Stimulated activated CD8-positive, alpha-beta memory T cell treated with anti-CD3 and anti-CD28 coated beads, Interleukin-15, amount 100 ng/mL, for 1 hour (primary cell): ENCODE measurements around the gene CHCHD3.

Source experiments
- DNase-seq: peaks from one replicate; pipeline ENCODE4 v3.0.0-alpha.2; 2020; ENCODE audit warnings: low read depth

Gene CHCHD3

DNA sequence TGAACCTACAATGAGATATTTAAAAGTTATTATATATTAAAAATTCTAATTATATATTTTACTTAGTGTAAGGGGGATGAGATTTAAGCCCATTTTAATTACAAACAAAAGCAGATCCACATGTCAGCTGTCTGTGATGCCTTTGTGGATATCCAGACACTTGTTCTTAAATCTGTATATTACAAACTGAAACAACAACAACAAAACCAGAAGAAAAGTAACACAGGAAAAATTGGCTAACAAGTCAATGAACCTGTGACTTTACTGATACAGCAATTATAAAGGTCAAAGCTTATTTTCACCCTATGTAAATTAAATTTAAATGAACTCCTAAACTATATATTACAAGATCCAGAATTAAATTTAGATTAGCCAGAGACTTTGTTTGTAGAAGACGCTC is 222.7 kb downstream of the CHCHD3 start:
- DNase-seq: no peak

DNA sequence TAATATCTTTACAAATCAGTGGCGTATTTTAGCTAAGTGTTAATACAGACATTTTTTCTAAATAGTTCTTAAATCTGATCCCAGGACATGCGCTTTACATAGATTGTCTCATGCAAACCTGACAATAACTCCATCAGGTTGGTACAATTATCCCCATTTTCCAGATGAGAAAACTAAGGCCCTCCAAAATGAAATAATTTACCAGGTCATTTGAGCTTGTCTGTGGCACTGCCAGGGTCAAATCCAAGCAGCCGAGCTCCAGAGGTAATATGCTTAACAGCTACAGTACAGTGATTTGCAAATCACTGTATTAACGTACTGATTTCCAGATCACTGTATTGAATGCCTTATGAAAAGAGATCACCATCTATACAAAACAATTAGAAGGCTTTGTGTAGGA is 223.1 kb downstream of the CHCHD3 start:
- DNase-seq: no peak

- DNase-seq: no peak
These were observed 223.6 kb downstream of the CHCHD3 start for GRCh38 chr7:132858251-132858650.

DNA sequence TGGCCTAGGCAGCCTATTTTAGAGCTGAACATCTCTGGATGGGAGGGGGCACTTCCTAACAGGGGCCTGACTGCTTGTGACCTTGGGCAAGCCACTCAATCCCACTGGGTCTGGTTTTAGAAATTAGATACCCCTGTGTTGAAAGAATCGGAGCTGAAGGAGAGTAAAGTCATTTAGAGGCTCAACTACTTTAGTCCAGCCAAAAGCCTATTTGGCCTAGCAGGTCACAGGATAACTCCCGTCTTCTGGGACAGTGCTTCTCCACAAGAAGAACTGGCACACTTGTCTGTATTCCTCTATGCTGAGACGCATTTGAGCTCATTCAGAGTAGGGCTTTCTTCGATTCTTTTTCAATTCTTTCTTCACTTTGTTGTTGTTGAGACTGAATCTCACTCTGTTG is 224.2 kb downstream of the CHCHD3 start:
- no peak for DNase-seq

GRCh38 chr7:132857031-132857430 is 224.9 kb downstream of the CHCHD3 start:
- DNase-seq: no peak

DNA sequence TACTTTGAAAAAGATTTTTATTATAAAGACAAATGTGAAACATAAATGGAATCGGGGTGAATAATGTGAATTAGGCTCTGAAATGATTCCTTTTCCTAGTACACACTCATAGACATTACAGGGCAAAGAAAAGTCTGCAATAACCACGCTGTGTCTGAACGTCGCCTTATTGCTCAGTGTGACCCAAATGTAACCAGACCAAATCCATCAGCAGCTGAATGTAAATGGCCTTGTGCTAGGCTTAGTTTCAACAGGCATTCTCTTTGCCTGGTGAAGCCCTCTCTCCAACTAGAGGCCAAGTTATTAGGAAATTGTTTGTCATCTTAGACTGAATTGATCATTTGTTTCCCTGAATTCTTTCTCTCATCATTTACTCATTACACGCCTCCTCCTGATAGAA is 225.5 kb downstream of the CHCHD3 start:
- no peak for DNase-seq

- no peak for DNase-seq
These were observed 226.0 kb downstream of the CHCHD3 start for GRCh38 chr7:132855901-132856300.

DNA sequence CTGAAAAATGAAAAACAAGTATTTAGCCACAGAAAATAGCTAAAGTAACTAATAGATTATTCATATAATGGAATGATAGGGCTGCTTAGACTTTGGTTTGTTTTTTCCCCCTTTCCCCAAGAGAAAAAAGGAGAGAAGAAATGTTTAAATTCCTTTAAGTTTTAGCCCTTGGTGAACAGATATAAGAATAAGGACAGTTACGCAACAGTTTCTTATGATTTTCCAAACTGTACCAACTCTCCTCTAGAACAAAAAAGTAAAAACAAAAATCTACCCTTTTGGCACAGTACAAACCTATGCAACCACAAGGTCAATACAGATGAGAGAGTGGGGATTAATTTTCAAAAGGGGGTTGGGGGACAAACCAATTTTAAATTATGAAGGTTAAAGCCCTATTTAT is 227.7 kb downstream of the CHCHD3 start:
- DNase-seq: no peak

- DNase-seq: no peak
These were observed 234.5 kb downstream of the CHCHD3 start for GRCh38 chr7:132847376-132847775.

GRCh38 chr7:132846086-132846485 is 235.8 kb downstream of the CHCHD3 start:
- no peak for DNase-seq

- no peak for DNase-seq
These were observed 239.4 kb downstream of the CHCHD3 start for GRCh38 chr7:132842478-132842877.

- no peak for DNase-seq
These were observed 241.7 kb downstream of the CHCHD3 start for GRCh38 chr7:132840199-132840598.

DNA sequence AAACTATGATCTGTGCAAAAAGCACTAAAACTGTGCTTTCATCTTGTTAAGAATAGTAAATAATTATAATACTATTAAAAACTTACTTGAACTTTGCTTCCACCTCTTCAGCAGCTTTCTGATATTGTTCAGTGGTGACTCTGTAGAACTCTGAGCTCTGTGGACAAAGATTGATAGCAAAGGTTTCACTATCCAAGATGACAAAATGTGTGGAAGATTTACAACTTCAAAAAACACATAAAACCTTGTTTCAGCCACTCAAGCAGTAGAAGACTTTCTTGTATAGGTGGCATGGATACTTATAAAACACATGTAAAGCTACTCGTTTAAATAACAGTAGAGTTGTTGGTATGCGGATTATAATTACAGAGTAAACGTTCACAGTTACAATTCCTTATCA is 243.6 kb downstream of the CHCHD3 start:
- no peak for DNase-seq

DNA sequence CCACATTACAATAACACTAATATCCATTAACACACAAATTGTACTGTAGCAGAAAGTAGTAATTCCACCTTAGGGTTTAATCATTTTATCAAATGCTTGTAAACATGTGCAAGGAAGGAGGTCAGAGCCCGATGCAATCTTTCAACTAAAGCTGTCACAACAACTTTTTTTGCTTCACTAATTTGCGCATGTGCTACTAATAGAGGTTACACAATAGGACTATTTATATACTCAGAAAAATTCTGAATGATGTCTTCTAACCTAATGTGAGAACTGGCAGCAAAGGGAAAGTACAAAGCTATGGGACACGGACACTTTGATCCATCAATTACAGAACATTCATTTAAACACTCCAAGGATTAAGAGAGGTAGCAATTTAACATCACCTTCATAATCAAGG is 244.4 kb downstream of the CHCHD3 start:
- no peak for DNase-seq

- DNase-seq: no peak
These were observed 245.1 kb downstream of the CHCHD3 start for GRCh38 chr7:132836746-132837145.

DNA sequence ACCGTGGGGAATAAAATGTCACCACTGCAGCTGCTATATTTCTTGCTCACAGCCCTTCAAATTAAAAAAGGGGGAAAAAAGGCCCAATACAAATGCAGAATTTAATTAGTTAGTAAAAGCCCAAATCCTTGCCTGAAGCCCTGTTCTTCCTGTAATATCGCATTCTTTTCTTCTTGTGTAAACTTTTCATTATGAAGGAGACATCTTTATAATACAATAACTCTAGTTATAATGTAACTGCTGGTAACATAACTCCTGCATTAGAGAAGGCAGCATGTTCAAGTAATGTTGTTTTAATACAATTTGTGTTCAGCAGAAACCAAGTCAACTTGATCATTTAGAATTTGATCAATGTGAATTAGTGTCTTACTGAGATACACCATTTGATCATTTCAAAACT is 250.9 kb downstream of the CHCHD3 start:
- DNase-seq: no peak

DNA sequence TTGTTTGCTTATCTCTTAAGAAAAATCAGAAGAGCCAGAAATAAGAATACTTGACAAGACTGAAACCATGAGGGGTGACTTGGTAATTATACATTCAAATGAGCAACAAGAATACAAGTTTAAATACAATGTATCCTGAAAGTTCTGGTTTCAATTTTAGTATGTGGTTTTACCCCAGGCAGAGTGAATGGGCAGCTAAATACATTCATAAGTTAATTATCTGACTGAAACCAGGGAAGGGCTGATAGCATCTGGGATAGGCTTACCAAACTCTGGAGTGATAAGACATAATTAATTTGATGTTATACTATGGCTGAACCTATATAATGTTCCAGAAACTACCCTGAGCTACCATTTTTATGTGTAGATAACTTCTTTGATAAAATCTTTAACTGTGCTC is 253.4 kb downstream of the CHCHD3 start:
- no peak for DNase-seq

GRCh38 chr7:132825932-132826835 is 255.7 kb downstream of the CHCHD3 start:
- no peak for DNase-seq

GRCh38 chr7:132825222-132825621 is 256.7 kb downstream of the CHCHD3 start:
- no peak for DNase-seq

DNA sequence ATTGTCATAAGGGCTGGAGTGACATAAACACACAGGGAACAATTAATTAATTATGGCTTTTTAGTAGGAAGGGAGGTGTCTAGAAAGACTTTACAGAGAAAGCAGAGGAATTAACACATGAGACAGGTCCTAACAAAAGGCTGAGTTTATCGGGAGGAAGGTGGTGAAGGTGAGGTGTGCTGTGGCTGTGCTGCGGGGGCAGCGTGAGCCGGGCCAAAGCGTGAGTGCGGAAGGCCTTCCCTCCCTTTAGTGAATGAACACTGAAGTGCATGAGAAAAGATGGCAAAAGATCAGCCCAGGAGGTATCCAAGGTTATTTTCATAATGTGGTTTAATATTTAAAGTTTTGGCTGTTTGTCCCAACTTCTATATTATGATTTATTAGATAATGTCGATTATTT is 262.2 kb downstream of the CHCHD3 start:
- DNase-seq: no peak

GRCh38 chr7:132817949-132818348 is 263.9 kb downstream of the CHCHD3 start:
- DNase-seq: no peak

DNA sequence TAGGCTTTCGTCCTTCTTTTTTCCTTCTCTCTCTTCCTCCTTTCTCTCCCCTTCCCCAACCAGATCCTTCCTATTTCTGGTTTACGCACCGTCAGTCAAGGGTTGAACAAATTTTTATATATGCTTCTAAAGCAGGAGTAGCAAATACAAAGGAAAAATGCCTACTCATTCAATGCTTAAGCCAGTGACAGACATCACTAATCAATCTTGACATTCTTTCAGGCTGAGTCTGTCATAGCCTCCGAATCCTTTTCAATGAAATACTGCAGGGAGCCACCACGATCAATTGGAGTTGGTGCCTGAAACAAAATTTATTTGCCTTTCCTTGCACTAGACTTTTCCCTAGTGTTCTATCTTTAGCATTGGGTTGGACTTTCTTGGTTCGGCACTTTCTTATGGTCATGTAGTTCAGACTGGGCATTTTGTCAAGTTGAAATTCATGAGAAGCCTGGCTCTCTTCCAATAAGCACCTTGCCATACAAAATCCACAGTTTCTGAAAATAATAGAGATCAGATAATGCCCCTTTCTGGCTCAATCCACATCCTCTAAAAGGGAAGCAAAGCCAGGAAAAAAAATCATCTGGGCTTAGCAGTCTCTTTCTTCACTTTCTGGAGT is 266.1 kb downstream of the CHCHD3 start:
- DNase-seq: no peak

- DNase-seq: no peak
These were observed 266.8 kb downstream of the CHCHD3 start for GRCh38 chr7:132815130-132815529.

DNA sequence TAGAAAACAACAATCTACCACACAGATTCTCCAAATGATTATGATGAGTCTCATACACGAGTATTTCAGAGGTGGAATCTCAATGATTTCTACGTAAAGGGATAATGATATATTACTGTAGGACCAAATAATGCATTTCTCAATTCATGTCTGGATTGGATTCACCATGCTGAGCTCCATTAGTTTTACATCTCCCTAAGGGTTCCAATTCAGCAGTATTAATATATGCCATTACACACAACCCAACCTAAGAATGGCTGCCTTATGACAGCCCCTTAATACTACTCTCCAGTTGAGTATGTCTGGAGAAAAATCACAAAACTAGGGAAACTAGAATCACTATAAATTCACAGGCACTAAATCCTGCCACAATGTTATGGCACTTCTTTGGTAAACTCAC is 271.3 kb downstream of the CHCHD3 start:
- no peak for DNase-seq
